HUES64 (cell line): ENCODE results near the gene BBIP1.

Experiments
- H3K27ac ChIP-seq: 2 replicates; pipeline ENCODE4 v1.7.0; 2013; ENCODE audit warnings: low read depth, low read length, inconsistent platforms
- H3K27me3 ChIP-seq: 2 replicates; pipeline ENCODE4 v1.6.1; 2013; ENCODE audit warnings: mild to moderate bottlenecking, low read length; ENCODE audit not compliant: insufficient read depth
- H3K36me3 ChIP-seq: 2 replicates; pipeline ENCODE4 v1.6.1; 2013; ENCODE audit warnings: mild to moderate bottlenecking, low read length; ENCODE audit not compliant: insufficient read depth
- H3K4me1 ChIP-seq: 2 replicates; pipeline ENCODE4 v1.6.1; 2013; ENCODE audit warnings: mild to moderate bottlenecking, low read length, moderate library complexity; ENCODE audit not compliant: insufficient read depth
- H3K4me3 ChIP-seq: 2 replicates; pipeline ENCODE4 v1.5.1; 2013; ENCODE audit warnings: mild to moderate bottlenecking, low read length, moderate library complexity
- H3K9ac ChIP-seq: 2 replicates; pipeline ENCODE4 v1.6.1; 2013; ENCODE audit warnings: mild to moderate bottlenecking, low read depth, low read length
- H3K9me3 ChIP-seq: 2 replicates; pipeline ENCODE4 v1.6.1; 2013; ENCODE audit warnings: low read depth, low read length; ENCODE audit not compliant: insufficient read depth
- WGBS: fragments of 150-250, 120-280 bp; methylation state at CpG from one replicate; pipeline ENCODE4 v1.1.7; 2013; ENCODE audit warnings: missing lambda C conversion rate; 5-methylcytosine and 5-hydroxymethylcytosine counted together

BBIP1 gene

GRCh38 chr10:110880012-110880411 is 39.0 kb downstream of the BBIP1 start:
- Histone ChIP-seq H3K4me3 (no peak overlapping the region), H3K4me1 (no peaks in the 10 kb centered on the region), H3K27me3 (no peaks in the 10 kb centered on the region), H3K36me3 (peaks cover 51% of the 10 kb centered on the region), H3K9ac (no peak overlapping the region), H3K27ac (no peak overlapping the region), H3K9me3 (no peaks in the 10 kb centered on the region)
- WGBS: 88% methylated on average over 3 of the region's 3 CpGs

DNA sequence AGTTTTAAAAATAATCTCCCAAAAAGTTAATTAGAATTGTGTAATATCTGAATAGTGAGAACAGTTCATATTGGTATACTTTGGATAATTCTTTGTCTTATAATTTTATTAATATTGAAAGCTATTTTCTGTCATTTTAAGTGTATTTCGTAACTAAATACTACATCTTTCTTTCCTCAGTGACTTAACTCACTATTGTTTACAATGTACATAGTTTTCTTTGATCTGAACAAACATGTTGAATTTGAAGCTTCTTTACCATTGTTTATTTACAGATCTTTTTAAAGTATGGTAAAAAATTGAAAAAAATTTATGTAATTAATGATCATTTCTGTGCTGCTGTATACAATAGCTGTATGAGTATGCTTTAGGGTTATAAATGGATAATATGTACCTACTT is 42.2 kb downstream of the BBIP1 start:
- WGBS: no CpG with 5 or more reads among the region's 1 CpG
- no peak overlapping the region for H3K4me3 ChIP-seq
- no peaks in the 10 kb centered on the region for H3K9me3 ChIP-seq
- no peak overlapping the region for H3K9ac ChIP-seq
- no peak overlapping the region for H3K27ac ChIP-seq
- H3K4me1 ChIP-seq: peaks cover 10% of the 10 kb centered on the region
- H3K36me3 ChIP-seq: peaks cover 24% of the 10 kb centered on the region
- H3K27me3 ChIP-seq: no peaks in the 10 kb centered on the region

DNA sequence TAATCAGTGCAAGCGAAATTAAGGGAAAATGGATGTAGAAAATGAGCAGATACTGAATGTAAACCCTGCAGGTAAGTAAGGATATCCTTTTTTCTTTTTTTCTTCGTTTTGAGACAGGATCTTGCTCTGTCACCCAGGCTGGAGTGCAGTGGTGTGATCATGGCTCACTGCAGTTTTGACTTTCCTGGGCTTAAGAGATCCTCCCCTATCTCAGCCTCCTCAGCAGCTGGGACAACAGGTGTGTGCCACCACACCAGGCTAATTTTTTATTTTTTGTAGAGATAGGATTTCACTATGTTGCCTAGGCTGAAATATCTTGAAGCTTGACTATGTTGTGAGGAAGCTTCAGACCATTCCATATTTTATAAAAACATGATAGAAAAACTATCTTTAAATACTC is 43.0 kb downstream of the BBIP1 start:
- no peak overlapping the region for H3K9ac ChIP-seq
- peaks cover 16% of the 10 kb centered on the region for H3K36me3 ChIP-seq
- H3K27me3 ChIP-seq: no peaks in the 10 kb centered on the region
- peaks cover 14% of the 10 kb centered on the region for H3K4me1 ChIP-seq
- H3K27ac ChIP-seq: no peak overlapping the region
- WGBS: 94% methylated on average over 2 of the region's 2 CpGs
- H3K9me3 ChIP-seq: no peaks in the 10 kb centered on the region
- no peak overlapping the region for H3K4me3 ChIP-seq

DNA sequence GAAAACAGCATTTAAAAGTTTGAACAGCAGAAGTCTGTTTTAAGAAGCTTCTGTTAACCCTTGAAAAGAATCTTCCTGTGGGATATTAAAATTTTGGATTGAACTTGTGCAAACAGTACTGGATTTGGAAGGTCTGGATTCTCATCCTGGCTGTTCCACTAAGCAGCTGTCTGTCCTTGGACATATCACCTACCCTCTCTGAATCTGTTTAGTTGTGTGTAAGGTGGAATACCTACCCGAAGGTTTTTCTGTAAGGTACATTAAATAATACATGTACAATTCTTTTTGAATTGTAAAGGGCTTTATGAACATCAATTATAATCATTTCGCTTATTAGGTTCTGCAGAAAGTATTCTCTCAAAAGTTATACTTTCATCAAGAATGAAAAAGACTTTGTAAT is 45.0 kb downstream of the BBIP1 start:
- Histone ChIP-seq H3K36me3 (peaks cover 11% of the 10 kb centered on the region), H3K27me3 (no peaks in the 10 kb centered on the region), H3K9me3 (no peaks in the 10 kb centered on the region), H3K9ac (no peak overlapping the region), H3K27ac (no peak overlapping the region), H3K4me3 (peak overlapping the region; percentile 71; the same call in 1 of the 2 replicates), H3K4me1 (peaks cover 20% of the 10 kb centered on the region)
- no CpG with 5 or more reads among the region's 2 CpGs for WGBS

DNA sequence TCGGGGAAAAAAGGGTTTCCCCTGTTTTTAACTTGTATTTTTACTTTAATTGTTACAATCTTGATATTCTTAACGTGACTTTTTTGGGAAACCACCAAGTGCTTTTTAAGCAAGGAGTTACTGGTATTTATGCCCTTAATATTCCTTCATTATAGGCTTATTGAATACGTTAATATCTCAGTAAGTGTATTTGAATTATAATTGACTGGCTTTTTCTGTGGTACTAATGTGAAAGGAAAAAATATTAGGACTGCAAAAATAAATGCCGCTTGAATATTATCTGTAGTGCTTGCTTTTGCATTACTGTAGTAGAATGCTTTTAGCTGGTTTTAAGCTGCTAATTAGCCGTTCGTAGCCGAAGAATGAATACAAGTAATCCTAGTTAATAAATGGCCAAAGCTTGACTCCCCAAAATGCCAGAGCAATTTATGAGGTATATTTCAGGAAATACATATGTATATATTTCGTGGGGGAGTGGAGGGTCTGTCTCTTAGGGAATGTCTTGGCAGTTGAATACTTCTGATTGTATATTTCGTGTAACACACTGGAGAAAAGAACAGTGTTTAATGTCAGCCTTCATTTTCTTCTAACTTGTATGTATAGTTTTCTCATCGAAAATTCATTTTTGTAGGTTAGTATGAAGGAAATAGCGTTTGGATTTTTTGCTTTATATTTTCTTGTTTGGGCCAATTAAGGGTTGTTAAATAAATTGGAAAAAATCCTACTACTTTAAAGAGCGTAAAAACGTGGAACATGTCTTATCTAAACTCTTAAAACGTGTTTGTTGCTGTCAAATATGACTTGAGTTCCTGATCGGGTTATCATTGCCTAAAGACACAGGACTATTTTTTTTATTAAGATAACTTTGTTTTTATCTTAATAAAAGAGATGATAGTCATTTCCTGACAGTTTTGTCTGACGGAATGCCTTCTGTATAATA is 45.7 kb downstream of the BBIP1 start:
- no peaks in the 10 kb centered on the region for H3K9me3 ChIP-seq
- H3K27me3 ChIP-seq: no peaks in the 10 kb centered on the region
- H3K27ac ChIP-seq: peak overlapping the region; percentile 96
- 48% methylated on average over 16 of the region's 16 CpGs for WGBS
- peaks cover 20% of the 10 kb centered on the region for H3K4me1 ChIP-seq
- peaks cover 7% of the 10 kb centered on the region for H3K36me3 ChIP-seq
- H3K9ac ChIP-seq: peak overlapping the region; percentile 68
- H3K4me3 ChIP-seq: peak overlapping the region; percentile 71

DNA sequence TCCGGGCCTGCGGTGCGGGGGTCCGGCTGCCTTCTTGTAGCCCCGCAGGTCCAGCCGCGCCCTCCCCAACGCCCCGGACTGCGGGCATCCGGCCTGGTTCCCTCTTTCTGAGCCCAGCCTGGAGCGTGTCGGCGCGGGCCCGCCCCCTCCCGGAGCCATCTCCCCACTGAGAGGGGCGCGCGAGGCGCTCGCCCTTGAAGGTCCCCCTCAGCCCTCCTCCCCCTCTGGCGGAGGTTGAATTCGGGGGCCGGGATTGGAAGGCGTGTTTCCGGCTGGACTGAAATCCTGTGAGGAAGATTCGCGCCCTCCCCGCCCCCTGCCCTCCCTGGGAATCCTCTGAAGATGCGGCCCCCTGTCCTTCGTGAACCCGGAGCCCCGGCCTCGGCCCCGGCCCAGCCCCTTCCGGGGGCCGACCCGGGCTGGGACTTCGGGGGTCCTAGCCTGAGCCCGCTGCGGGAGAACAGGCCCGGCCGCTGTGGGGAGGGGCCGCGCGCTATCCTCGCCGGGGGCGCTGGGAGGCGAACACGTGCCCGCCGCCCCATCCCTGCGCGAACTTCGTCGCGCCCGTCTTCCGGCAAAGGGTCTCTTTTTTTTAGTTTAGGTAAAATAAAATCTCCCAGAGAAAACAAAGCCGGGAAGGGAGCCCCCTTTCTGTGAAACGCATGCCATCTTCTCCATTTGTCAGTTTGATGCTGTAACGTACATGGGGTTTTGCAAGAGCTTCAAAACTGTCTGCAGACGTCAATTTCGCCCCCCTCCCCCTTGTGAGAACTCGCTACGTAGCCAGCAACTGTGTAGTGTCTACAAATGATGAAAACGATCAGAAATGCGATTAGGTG is 46.6 kb downstream of the BBIP1 start:
- H3K9ac ChIP-seq: peak overlapping the region; percentile 68
- H3K27ac ChIP-seq: peak overlapping the region; percentile 96
- peak overlapping the region; percentile 71 for H3K4me3 ChIP-seq
- peaks cover 20% of the 10 kb centered on the region for H3K4me1 ChIP-seq
- no peaks in the 10 kb centered on the region for H3K27me3 ChIP-seq
- no peaks in the 10 kb centered on the region for H3K9me3 ChIP-seq
- peaks cover 5% of the 10 kb centered on the region; the same call in 1 of the 2 replicates for H3K36me3 ChIP-seq
- WGBS: under 1% methylated on average over 66 of the region's 70 CpGs

GRCh38 chr10:110871298-110872084 is 47.5 kb downstream of the BBIP1 start, which contains the start of gene PDCD4:
PDCD4 (plus strand) TSS chr10:110871928; CDS start chr10:110876028, 4,100 bp downstream.
- Histone ChIP-seq H3K9ac (peak within 1 kb of the TSS; percentile 74), H3K9me3 (no peaks in the 10 kb centered on the region), H3K27ac (peak within 1 kb of the TSS; percentile 96), H3K27me3 (no peaks in the 10 kb centered on the region), H3K4me1 (peaks cover 20% of the 10 kb centered on the region), H3K4me3 (peak within 1 kb of the TSS; percentile 71), H3K36me3 (no peaks in the 10 kb centered on the region; the same call in 1 of the 2 replicates)
- WGBS: 2% methylated on average over 47 of the region's 47 CpGs

GRCh38 chr10:110870823-110871297 is 48.1 kb downstream of the BBIP1 start:
- WGBS: 76% methylated on average over 13 of the region's 13 CpGs
- H3K4me3 ChIP-seq: peak overlapping the region; percentile 71
- no peaks in the 10 kb centered on the region for H3K9me3 ChIP-seq
- no peaks in the 10 kb centered on the region for H3K27me3 ChIP-seq
- H3K9ac ChIP-seq: peak overlapping the region; percentile 74
- peak overlapping the region; percentile 80 for H3K27ac ChIP-seq
- peaks cover 20% of the 10 kb centered on the region for H3K4me1 ChIP-seq
- H3K36me3 ChIP-seq: no peaks in the 10 kb centered on the region

- no peaks in the 10 kb centered on the region for H3K27me3 ChIP-seq
- WGBS: 90% methylated on average over 5 of the region's 6 CpGs
- no peak overlapping the region for H3K4me3 ChIP-seq
- no peak overlapping the region for H3K27ac ChIP-seq
- peaks cover 27% of the 10 kb centered on the region for H3K4me1 ChIP-seq
- no peaks in the 10 kb centered on the region for H3K9me3 ChIP-seq
- no peaks in the 10 kb centered on the region for H3K36me3 ChIP-seq
- H3K9ac ChIP-seq: no peak overlapping the region
These were observed 50.0 kb downstream of the BBIP1 start for GRCh38 chr10:110868981-110869380.

DNA sequence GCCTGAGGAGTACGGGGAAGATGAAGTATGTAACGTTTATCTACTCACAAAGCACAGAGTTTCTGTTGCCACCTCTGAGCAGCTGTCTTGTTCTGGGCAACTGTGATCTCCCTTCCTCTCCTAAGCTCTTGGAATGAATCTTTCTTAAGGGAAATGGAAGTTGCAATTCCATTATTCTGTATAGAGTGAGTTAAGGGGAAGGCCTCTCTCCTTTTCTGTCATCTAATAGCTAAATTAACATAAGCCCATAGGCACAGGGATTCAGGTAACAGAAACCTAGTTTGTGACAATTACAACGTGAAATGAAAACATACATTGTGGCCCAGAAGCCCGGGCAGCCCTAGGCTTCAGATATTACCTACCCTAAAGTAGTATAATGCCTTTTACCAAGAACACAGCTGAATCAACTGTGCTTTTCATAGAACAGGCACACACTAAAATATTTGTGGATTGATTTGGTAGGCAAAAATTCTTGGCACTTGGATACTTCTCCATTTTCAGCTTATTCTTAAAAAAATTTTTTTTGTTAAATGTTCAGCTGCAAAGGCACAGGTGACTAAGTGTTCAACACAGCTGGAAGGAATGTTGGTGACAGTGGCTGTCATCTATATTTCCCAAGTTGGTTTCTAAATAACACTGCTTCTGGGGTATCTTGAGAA is 51.0 kb downstream of the BBIP1 start:
- 81% methylated on average over 4 of the region's 4 CpGs for WGBS
- H3K36me3 ChIP-seq: no peaks in the 10 kb centered on the region
- no peak overlapping the region for H3K27ac ChIP-seq
- H3K4me3 ChIP-seq: no peak overlapping the region
- no peak overlapping the region for H3K9ac ChIP-seq
- H3K27me3 ChIP-seq: no peaks in the 10 kb centered on the region
- H3K9me3 ChIP-seq: no peaks in the 10 kb centered on the region
- peaks cover 19% of the 10 kb centered on the region for H3K4me1 ChIP-seq
